Sigmoid colon (tissue), 7 donors: Measurements from ENCODE around the gene CASZ1. TPM values are rescaled to one million over a fixed set of nuclear protein-coding genes. Genes with fewer than 3 reads are reported as not detected.

Experiments
- DNase-seq: peaks from one replicate; pipeline ENCODE4 v3.0.0-alpha.2; 2019
- H3K27ac ChIP-seq, 4 donors: fragments of 200-600 bp; sonication (generic); one replicate each; pipeline ENCODE4 v1.5.1; 2016 to 2019; ENCODE audit warnings: mild to moderate bottlenecking in 1 of 4
- H3K27me3 ChIP-seq, 3 donors: fragments of 200-600 bp; sonication (generic); one replicate each; pipeline ENCODE4 v1.5.1; 2019; ENCODE audit warnings: mild to moderate bottlenecking in 1 of 3
- H3K36me3 ChIP-seq, 4 donors: fragments of 200-600 bp; sonication (generic); one replicate each; pipeline ENCODE4 v1.5.1; 2016 to 2019
- H3K4me1 ChIP-seq, 4 donors: fragments of 200-600 bp; sonication (generic); one replicate each; pipeline ENCODE4 v1.5.1; 2017 to 2019
- H3K4me3 ChIP-seq, 4 donors: fragments of 200-600 bp; sonication (generic); one replicate each; pipeline ENCODE4 v1.5.1; 2017 to 2019; ENCODE audit warnings: mild to moderate bottlenecking in 2 of 4, moderate library complexity in 1 of 4
- H3K9me3 ChIP-seq, 4 donors: fragments of 200-600 bp in 3 of 4; sonication (generic) in 3 of 4; one replicate each; pipeline versions ENCODE4 v1.5.1 to v1.6.1; 2013 to 2019
- EP300 ChIP-seq, 4 donors: sonication (generic); formaldehyde crosslinking; IDR thresholded peaks; one replicate each; pipeline ENCODE4 v1.6.1; 2017; ENCODE audit warnings: antibody characterized with exemption in 4 of 4
- POLR2A ChIP-seq, 2 donors: fragments of 450-650 bp; IDR thresholded peaks; one replicate each; pipeline ENCODE4 v1.6.1; 2016; ENCODE audit warnings: antibody characterized with exemption in 2 of 2, mild to moderate bottlenecking in 2 of 2, moderate library complexity in 2 of 2
- POLR2AphosphoS5 ChIP-seq, 4 donors: sonication (generic); formaldehyde crosslinking; IDR thresholded peaks; one replicate each; pipeline ENCODE4 v1.6.1; 2017; ENCODE audit warnings: antibody characterized with exemption in 4 of 4
- WGBS, 2 donors: extraction: QIAGEN DNeasy Blood & Tissue Kit; methylation state at CpG; one replicate each; pipeline ENCODE4 v1.1.7; 2013; 5-methylcytosine and 5-hydroxymethylcytosine counted together
- intact Hi-C: fragments of 100-400 bp; cut with DNase I; formaldehyde crosslinking; loops from one replicate; pipeline ENCODE4 v1.15.1; 2023
- polyA plus RNA-seq, 3 donors: library from polyadenylated mRNA; stranded (reverse); fragments of 200-250 nt; gene quantifications; one replicate each; pipeline ENCODE4 v1.2.3, GENCODE V29; 2013
- total RNA-seq, 4 donors: library from RNA; depleted of rRNA; stranded (reverse); fragments of >200 nt; gene quantifications; one replicate each; pipeline ENCODE4 v1.1.0, GENCODE V29; 2016
- TF ChIP-seq, protein P1 (sequence below), 4 experiments: fragments of 450-650 bp in 3 of 4; fragments of 200-600 bp in 1 of 4; IDR thresholded peaks; one replicate each; pipeline ENCODE4 v1.5.1; 2016 to 2019; ENCODE audit warnings: antibody characterized with exemption in 4 of 4, mild to moderate bottlenecking in 3 of 4, moderate library complexity in 2 of 4
- donor health status: healthy with polysubstance abuse.
- donor health status: Bipolar disorder and iron deficiency.
- donor health status: healthy.

Gene CASZ1
- total and polyA plus RNA-seq, 7 donors: 4.2 to 47.9 (median 23.6) TPM

DNA sequence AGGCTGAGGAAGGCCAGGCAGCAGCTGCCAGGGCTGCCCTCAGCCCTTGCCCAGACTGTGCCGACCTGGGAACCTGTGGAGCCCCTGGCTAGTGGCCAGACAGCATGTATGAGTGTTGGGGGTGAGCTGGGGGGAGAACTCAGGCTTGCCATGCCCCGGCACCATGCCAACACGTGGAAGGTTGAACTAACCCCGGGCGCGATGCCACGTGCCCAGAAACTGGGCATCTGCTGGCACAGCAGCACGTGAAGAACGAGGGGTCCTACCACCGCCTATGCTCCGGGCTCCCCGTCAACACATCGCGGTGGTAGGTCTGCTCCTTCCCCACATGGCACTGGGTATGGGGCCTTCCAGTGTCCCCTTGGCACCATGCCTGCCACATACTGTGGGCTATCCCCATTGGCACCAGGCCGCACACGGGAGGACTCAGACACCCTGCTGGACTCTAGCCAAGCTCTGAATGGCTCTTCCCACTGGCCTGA, 68.7 kb downstream of the CASZ1 start:
- H3K27me3 ChIP-seq: no peaks in the 10 kb centered on the region
- no peaks in the 10 kb centered on the region for H3K9me3 ChIP-seq
- 78 to 91% methylated on average over 16 of the region's 16 CpGs for WGBS, 2 donors
- peak; percentile 86 for DNase-seq
- no peak overlapping the region for H3K4me3 ChIP-seq
- intact Hi-C loops: loop anchor here (5.0 kb wide), 1 partner anchor 60 kb away; no protein-coding TSS in a partner anchor
- TF ChIP-seq POLR2A (IDR thresholded peaks at IDR 0.05) (no peak), EP300 (IDR thresholded peaks at IDR 0.05) (no peak), POLR2AphosphoS5 (IDR thresholded peaks at IDR 0.05) (no peak)
- TF ChIP-seq, protein P1, sequence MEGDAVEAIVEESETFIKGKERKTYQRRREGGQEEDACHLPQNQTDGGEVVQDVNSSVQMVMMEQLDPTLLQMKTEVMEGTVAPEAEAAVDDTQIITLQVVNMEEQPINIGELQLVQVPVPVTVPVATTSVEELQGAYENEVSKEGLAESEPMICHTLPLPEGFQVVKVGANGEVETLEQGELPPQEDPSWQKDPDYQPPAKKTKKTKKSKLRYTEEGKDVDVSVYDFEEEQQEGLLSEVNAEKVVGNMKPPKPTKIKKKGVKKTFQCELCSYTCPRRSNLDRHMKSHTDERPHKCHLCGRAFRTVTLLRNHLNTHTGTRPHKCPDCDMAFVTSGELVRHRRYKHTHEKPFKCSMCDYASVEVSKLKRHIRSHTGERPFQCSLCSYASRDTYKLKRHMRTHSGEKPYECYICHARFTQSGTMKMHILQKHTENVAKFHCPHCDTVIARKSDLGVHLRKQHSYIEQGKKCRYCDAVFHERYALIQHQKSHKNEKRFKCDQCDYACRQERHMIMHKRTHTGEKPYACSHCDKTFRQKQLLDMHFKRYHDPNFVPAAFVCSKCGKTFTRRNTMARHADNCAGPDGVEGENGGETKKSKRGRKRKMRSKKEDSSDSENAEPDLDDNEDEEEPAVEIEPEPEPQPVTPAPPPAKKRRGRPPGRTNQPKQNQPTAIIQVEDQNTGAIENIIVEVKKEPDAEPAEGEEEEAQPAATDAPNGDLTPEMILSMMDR (IDR thresholded peaks at IDR 0.05): no peak
- H3K36me3 ChIP-seq: no peaks in the 10 kb centered on the region
- H3K27ac ChIP-seq: peak overlapping the region; percentile 66 to 90 (median 84)
- H3K4me1 ChIP-seq: peaks cover 0 to 56% (median 54%) of the 10 kb centered on the region in 4 donors

DNA sequence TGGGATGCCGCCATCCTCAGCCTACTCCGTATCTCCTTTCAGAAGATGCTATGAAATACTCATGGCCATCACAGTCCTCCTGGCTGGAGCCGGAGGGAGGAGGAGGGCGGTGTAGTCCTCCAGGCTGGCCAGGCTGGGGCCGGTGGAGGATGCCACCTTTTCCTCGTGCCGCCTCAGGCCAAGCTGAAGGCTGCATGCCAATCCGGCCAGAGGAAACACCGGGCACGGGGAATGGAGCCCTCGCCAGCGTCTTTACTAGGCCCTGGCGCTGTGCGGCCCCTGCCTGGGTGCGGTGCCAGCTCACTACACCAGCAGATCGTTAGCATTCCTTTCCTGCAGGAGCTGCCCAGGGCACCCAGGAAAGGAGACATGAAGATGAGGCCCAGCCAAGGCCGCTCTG, 70.1 kb downstream of the CASZ1 start:
- Histone ChIP-seq H3K27me3 (no peaks in the 10 kb centered on the region), H3K9me3 (no peaks in the 10 kb centered on the region), H3K27ac (peak overlapping the region; percentile 66 to 90 (median 84)), H3K4me1 (peaks cover 0 to 58% (median 55%) of the 10 kb centered on the region in 4 donors), H3K4me3 (no peak overlapping the region), H3K36me3 (no peaks in the 10 kb centered on the region)
- intact Hi-C loops: loop anchor here (5.0 kb wide), 1 partner anchor 61 kb away; no protein-coding TSS in a partner anchor
- 90 to 91% methylated on average over 17 of the region's 17 CpGs for WGBS, 2 donors
- DNase-seq: peak; percentile 90
- no peak for TF ChIP-seq POLR2A (IDR thresholded peaks at IDR 0.05)
- peak in 1 of 4 donors; percentile 31 for TF ChIP-seq EP300 (IDR thresholded peaks at IDR 0.05)
- TF ChIP-seq, protein P1 (IDR thresholded peaks at IDR 0.05): no peak
- TF ChIP-seq POLR2AphosphoS5 (IDR thresholded peaks at IDR 0.05): peak in 2 of 4 donors; percentile 23 to 49

- peak; percentile 84 for DNase-seq
- H3K27ac ChIP-seq: peak overlapping the region; percentile 66 to 90 (median 84)
- no peaks in the 10 kb centered on the region for H3K36me3 ChIP-seq
- peaks cover 0 to 58% (median 55%) of the 10 kb centered on the region in 4 donors for H3K4me1 ChIP-seq
- H3K4me3 ChIP-seq: no peak overlapping the region
- 78 to 79% methylated on average over 21 of the region's 21 CpGs for WGBS, 2 donors
- H3K27me3 ChIP-seq: no peaks in the 10 kb centered on the region
- TF ChIP-seq, protein P1 (IDR thresholded peaks at IDR 0.05): no peak
- peak in 1 of 4 donors; percentile 1 for TF ChIP-seq EP300 (IDR thresholded peaks at IDR 0.05)
- no peak for TF ChIP-seq POLR2A (IDR thresholded peaks at IDR 0.05)
- peak in 2 of 4 donors; percentile 17 to 22 for TF ChIP-seq POLR2AphosphoS5 (IDR thresholded peaks at IDR 0.05)
- intact Hi-C loops: loop anchor here (5.0 kb wide), 1 partner anchor 62 kb away; no protein-coding TSS in a partner anchor
- no peaks in the 10 kb centered on the region for H3K9me3 ChIP-seq
These were observed 71.2 kb downstream of the CASZ1 start for GRCh38 chr1:10724948-10725847.

GRCh38 chr1:10724511-10724910, 71.9 kb downstream of the CASZ1 start:
- DNase-seq: no peak
- WGBS, 2 donors: 60 to 77% methylated on average over 4 of the region's 4 CpGs
- Histone ChIP-seq H3K27ac (peak overlapping the region; percentile 66 to 90 (median 84)), H3K4me1 (peaks cover 0 to 58% (median 55%) of the 10 kb centered on the region in 4 donors), H3K27me3 (no peaks in the 10 kb centered on the region), H3K4me3 (no peak overlapping the region), H3K9me3 (no peaks in the 10 kb centered on the region), H3K36me3 (no peaks in the 10 kb centered on the region)
- intact Hi-C loops: no loop called here
- TF ChIP-seq EP300 (IDR thresholded peaks at IDR 0.05): no peak
- TF ChIP-seq, protein P1 (IDR thresholded peaks at IDR 0.05): no peak
- no peak for TF ChIP-seq POLR2AphosphoS5 (IDR thresholded peaks at IDR 0.05)
- TF ChIP-seq POLR2A (IDR thresholded peaks at IDR 0.05): no peak
